Mucosa of descending colon (tissue), 3 donors: ENCODE measurements around the gene PRUNE2. TPM values are rescaled to one million over a fixed set of nuclear protein-coding genes. Genes with fewer than 3 reads are reported as not detected.
A peak's percentile ranks its signal among the peaks of the same experiment; 100 is the strongest.

Experiments
- ATAC-seq: fragments of 200-7000 bp; cut with Tn5 transposase; one replicate; pipeline ENCODE4 v1.9.1; 2020; ENCODE audit warnings: mild to moderate bottlenecking, moderate library complexity
- DNase-seq, 3 donors: peaks; one replicate each; pipeline ENCODE4 v3.0.0-alpha.2; 2020
- H3K36me3 ChIP-seq: fragments of 200-600 bp; one replicate; pipeline ENCODE4 v1.8.0; 2021; ENCODE audit warnings: low read depth, mild to moderate bottlenecking
- H3K4me1 ChIP-seq: fragments of 200-600 bp; one replicate; pipeline ENCODE4 v1.8.0; 2021; ENCODE audit warnings: low read depth, mild to moderate bottlenecking
- H3K4me3 ChIP-seq: fragments of 200-600 bp; one replicate; pipeline ENCODE4 v1.8.0; 2021; ENCODE audit warnings: mild to moderate bottlenecking
- H3K9me3 ChIP-seq: fragments of 200-600 bp; one replicate; pipeline ENCODE4 v1.8.0; 2021; ENCODE audit warnings: mild to moderate bottlenecking
- intact Hi-C, 2 donors: fragments of 100-400 bp; cut with DNase I in 1 of 2; cut with micrococcal nuclease in 1 of 2; formaldehyde crosslinking; loops; one replicate each; pipeline versions ENCODE4 v1.11.0 to v1.11.1; 2022; cut with DNase I, micrococcal nuclease
- total RNA-seq, 3 donors: library from RNA; stranded (reverse); fragmentation: NEBNext Ultra II Directional in 2 of 3; extraction: Animal tissue kit (Norgen Biotek cat#: 25700) in 2 of 3; gene quantifications; one replicate each; pipeline versions ENCODE4 v1.2.1 to v1.2.4, GENCODE V29; 2021 to 2023
- TF ChIP-seq, protein P1 (sequence below): fragments of 200-600 bp; IDR thresholded peaks from one replicate; pipeline ENCODE4 v1.8.0; 2022; ENCODE audit warnings: antibody characterized with exemption, mild to moderate bottlenecking
- donor health status: DM: no; HTN: no; CAD: no; lungs with moderate emphysema.
- donor health status: DM: no; HTN: no; CAD: no.
- donor health status: DM: no; HTN: yes; CAD: no.

The PRUNE2 gene
- total RNA-seq, 3 donors from 2014 or later: 48.2 to 437 (median 62.4) TPM

DNA sequence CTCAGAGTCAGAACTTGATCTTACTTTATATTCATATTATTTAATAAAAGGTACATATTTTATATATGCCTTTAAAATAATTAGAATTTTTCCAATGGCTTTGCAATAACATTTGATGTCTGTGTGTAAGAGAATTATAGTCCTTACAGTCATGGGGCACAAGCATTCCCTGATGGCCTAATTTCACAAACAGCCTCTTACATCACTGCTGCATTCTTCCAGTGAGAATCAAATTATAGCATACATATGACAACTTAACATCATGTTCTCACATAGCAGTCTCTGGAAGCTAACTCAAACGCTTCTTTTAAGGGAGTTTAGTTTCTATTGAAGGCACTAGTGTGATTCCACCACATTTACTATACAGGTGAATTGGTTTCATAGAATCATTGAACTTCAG lies 15.3 kb upstream of the PRUNE2 start:
- TF ChIP-seq, protein P1, sequence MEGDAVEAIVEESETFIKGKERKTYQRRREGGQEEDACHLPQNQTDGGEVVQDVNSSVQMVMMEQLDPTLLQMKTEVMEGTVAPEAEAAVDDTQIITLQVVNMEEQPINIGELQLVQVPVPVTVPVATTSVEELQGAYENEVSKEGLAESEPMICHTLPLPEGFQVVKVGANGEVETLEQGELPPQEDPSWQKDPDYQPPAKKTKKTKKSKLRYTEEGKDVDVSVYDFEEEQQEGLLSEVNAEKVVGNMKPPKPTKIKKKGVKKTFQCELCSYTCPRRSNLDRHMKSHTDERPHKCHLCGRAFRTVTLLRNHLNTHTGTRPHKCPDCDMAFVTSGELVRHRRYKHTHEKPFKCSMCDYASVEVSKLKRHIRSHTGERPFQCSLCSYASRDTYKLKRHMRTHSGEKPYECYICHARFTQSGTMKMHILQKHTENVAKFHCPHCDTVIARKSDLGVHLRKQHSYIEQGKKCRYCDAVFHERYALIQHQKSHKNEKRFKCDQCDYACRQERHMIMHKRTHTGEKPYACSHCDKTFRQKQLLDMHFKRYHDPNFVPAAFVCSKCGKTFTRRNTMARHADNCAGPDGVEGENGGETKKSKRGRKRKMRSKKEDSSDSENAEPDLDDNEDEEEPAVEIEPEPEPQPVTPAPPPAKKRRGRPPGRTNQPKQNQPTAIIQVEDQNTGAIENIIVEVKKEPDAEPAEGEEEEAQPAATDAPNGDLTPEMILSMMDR: no peak
- H3K4me1 ChIP-seq: peaks cover 4% of the 10 kb centered on the region
- DNase-seq: no peak
- ATAC-seq: no peak
- H3K36me3 ChIP-seq: no peaks in the 10 kb centered on the region
- intact Hi-C loops: no loop called here
- no peak overlapping the region for H3K4me3 ChIP-seq
- H3K9me3 ChIP-seq: no peaks in the 10 kb centered on the region

GRCh38 chr9:76917299-76917698 lies 11.4 kb upstream of the PRUNE2 start:
- intact Hi-C loops: no loop called here
- ATAC-seq (no peak), DNase-seq (no peak)
- TF ChIP-seq, protein P1: no peak
- Histone ChIP-seq H3K4me1 (peaks cover 6% of the 10 kb centered on the region), H3K36me3 (no peaks in the 10 kb centered on the region), H3K9me3 (no peaks in the 10 kb centered on the region), H3K4me3 (no peak overlapping the region)

DNA sequence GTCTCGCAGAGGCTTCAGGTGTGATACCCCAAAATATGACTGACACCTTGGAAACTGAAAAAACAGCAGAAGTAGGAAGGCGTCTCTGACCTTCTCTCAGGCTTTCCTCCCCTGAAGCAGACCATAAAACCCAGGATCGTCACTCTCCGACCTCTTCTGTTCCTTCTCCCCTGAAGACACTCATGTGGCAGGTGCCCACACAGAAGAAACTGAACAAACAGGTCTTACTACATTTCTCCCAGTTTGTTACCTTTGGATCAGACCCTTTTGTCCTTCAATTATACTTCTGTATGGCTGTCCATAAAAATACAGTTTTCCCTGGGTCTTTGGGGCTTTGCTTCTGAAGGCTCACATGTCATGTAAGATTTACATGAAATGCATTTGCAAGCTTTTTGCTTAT lies 10.3 kb upstream of the PRUNE2 start:
- intact Hi-C loops: no loop called here
- ATAC-seq: peak; percentile 34
- TF ChIP-seq, protein P1: no peak
- DNase-seq: no peak
- Histone ChIP-seq H3K4me1 (peaks cover 6% of the 10 kb centered on the region), H3K36me3 (no peaks in the 10 kb centered on the region), H3K9me3 (no peaks in the 10 kb centered on the region), H3K4me3 (no peak overlapping the region)

DNA sequence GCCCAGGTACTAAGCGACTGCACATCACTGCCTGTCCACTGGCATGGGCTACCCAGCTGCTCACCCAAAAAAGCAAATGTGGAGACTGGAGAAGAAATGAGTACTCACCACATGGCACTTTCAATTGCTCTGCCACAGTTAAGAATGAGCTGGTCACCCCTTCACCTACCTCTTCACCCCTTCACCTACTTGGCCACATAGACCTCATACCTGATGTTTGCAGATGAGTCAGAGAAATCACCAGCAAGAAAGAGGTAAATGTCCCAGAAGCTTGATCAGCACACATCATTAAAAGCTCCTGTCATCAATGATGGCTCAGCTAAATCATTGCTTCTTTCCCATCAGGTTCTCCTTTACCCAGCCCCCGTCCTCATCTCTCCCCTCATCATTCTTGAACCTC lies 7.6 kb upstream of the PRUNE2 start:
- TF ChIP-seq, protein P1: no peak
- no peak for DNase-seq
- H3K36me3 ChIP-seq: no peaks in the 10 kb centered on the region
- peaks cover 6% of the 10 kb centered on the region for H3K4me1 ChIP-seq
- H3K4me3 ChIP-seq: no peak overlapping the region
- ATAC-seq: no peak
- intact Hi-C loops: no loop called here
- no peaks in the 10 kb centered on the region for H3K9me3 ChIP-seq

DNA sequence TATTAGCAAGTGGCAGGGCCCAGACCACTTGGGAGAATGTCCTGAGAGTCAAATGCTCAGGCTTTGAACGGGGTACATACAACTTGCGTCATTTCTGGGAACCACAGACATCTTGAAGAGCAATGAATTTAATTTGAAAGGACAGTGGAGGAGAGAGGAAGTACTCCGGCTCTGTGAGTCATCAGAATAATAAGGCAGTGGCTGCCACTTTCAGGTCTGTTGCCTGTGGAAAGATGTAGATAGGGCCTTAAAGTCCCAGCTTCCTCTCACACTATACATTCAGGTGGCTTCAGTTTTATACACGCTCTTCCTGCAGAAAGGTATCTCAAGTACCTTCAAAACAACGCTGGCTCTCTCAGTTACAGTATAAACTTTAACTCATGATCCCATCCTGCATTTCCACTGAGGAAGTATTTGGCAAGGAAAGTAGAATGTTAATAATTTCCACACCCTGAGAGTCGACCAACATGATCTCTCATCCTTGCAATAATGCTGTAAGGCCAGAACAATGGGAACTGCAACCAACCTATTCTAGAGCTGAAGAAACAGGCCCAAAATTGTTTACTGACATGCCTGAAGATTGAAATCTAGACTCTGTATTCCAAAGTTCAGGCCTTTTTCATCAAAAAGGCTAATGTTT lies 6.8 kb upstream of the PRUNE2 start:
- intact Hi-C loops: no loop called here
- ATAC-seq (peak; percentile 79), DNase-seq (no peak)
- Histone ChIP-seq H3K4me1 (peaks cover 6% of the 10 kb centered on the region), H3K9me3 (no peaks in the 10 kb centered on the region), H3K4me3 (no peak overlapping the region), H3K36me3 (no peaks in the 10 kb centered on the region)
- TF ChIP-seq, protein P1: no peak

DNA sequence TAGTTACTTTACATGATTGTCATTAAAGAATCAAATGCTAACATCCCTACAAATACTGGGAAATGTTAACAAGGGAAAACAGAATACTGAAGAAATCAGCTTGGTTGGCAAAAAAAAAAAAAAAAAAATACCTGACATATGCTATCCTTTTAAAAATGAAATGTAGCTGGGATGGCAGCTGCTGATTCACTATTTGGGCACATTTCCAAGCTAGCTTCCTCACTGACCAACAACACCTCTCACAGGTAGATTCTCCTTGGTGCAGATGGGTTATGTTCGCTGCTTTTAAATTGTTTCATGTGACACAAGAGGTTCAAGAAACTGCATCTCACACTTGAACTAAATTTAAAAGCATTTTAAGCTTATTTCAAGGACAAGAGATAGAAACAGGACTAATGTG lies 6.1 kb upstream of the PRUNE2 start:
- Histone ChIP-seq H3K9me3 (no peaks in the 10 kb centered on the region), H3K36me3 (no peaks in the 10 kb centered on the region), H3K4me1 (peaks cover 6% of the 10 kb centered on the region), H3K4me3 (no peak overlapping the region)
- ATAC-seq (no peak), DNase-seq (no peak)
- intact Hi-C loops: no loop called here
- TF ChIP-seq, protein P1: no peak
